ENCODE data around the gene GPRC5A.

DNA sequence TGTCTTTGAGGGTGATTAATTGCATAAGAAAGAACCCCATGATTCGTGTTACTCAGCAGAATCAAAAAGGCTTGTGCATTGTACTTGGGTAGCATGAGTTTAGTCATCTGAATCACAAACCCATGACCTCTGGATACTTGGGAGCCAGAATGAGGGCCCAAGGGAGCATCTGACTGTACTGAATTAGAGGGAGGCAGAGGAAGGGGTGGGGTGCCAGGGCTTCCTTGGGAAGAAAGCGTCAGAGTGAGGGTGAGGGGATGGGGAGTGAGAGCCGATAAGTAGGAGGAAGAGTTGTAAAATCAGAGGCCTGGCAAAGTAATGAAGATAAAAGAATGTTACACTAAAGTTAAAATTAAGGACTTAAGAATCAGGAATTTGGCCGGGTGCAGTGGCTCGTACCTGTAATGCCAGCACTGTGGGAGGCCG, 30.8 kb downstream of the GPRC5A start:
- TF ChIP-seq, protein P1, sequence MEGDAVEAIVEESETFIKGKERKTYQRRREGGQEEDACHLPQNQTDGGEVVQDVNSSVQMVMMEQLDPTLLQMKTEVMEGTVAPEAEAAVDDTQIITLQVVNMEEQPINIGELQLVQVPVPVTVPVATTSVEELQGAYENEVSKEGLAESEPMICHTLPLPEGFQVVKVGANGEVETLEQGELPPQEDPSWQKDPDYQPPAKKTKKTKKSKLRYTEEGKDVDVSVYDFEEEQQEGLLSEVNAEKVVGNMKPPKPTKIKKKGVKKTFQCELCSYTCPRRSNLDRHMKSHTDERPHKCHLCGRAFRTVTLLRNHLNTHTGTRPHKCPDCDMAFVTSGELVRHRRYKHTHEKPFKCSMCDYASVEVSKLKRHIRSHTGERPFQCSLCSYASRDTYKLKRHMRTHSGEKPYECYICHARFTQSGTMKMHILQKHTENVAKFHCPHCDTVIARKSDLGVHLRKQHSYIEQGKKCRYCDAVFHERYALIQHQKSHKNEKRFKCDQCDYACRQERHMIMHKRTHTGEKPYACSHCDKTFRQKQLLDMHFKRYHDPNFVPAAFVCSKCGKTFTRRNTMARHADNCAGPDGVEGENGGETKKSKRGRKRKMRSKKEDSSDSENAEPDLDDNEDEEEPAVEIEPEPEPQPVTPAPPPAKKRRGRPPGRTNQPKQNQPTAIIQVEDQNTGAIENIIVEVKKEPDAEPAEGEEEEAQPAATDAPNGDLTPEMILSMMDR (IDR thresholded peaks at IDR 0.05), result no peak
- no peak for TF ChIP-seq EP300 (IDR thresholded peaks at IDR 0.05)
- TF ChIP-seq POLR2AphosphoS5 (IDR thresholded peaks at IDR 0.05), result no peak

Measured in upper lobe of left lung (tissue), 4 donors.